ENCODE data around the gene ISCA2.

The ISCA2 gene

GRCh38 chr14:74483321-74483720 is 10.2 kb upstream of the ISCA2 start:
- no peak for DNase-seq

GRCh38 chr14:74486164-74486563 is 7.4 kb upstream of the ISCA2 start:
- DNase-seq = no peak

- DNase-seq = no peak
Observed at GRCh38 chr14:74488786-74489397, 4.7 kb upstream of the ISCA2 start.

DNA sequence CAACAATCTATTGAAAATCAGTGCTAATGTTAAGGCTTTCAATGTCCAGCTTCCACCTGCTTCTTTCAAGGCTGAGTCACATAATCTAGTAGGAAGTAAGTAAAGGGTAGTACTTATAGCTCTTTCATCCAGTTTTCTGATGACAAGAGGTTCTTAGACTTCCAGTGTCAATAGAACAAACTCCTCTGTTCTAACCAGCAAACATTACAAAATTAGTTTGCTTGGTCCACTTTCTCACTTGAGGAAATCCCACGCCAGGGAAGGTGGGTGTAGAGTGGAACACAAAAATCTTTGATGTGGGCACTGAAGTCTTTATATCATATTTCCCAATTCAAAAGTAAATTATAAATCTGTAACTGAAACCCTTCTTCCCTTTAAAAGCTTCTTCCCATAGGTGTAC is 3.1 kb upstream of the ISCA2 start:
- DNase-seq = no peak

- no peak for DNase-seq
Observed at GRCh38 chr14:74491956-74492775, 1.4 kb upstream of the ISCA2 start.

DNA sequence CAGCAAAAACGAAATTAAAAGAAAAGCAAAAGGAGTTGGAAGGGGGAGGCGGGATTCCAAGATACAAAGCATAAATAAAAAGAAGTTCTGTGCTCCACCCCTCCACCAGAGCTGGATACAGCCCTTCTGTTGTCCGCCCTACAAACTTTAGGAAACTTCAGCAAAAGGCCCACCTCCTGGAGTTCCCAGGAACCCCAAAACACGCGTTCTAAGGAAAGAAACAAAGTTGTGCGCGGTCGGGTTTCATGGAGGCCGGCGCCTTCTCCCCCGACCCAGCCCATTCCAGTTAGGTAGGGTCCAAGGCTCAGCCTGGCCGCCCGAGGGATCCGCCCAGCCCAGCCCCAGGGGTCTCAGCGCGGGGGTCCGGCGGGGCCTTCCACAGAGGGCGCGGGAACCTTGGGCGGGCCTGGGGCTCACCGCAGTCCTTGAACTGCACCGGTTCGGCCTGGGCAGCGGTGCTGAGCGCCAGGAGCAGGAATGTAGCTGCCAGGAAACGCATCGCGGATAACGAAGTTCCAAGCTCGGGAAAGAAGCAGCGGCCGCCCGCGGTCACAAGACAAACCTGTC is 706 bp upstream of the ISCA2 start, which contains the start of gene NPC2:
Gene NPC2, minus strand, starts transcription at position 530 of the 567 bp plus-strand sequence. Its CDS starts 31 bp downstream, at position 499.
- DNase-seq = no peak

DNA sequence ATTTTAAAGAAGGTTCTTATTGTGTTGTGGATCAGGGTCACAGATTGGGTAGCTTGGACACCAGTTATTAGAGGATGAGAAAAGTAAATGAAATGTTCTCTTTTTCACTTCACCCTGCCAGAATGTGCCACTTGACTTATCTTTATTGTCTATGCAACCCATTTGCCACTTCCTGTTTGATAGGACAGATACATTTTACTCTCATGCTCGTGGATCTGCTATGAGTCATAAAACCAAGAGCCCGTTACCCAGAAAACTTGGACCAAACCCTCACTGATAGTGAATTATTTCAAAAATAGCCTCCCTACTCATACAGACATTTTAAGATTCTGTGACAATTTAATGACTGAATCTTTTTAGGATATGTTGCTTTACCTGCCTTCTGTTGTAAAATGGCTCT is 1.8 kb downstream of the ISCA2 start:
- no peak for DNase-seq

- no peak for DNase-seq
Observed at GRCh38 chr14:74500417-74501134, 7.0 kb downstream of the ISCA2 start.

- DNase-seq = peak; percentile 52
Observed at GRCh38 chr14:74501135-74501614, 7.6 kb downstream of the ISCA2 start.

GRCh38 chr14:74501691-74502090 is 8.1 kb downstream of the ISCA2 start:
- no peak for DNase-seq

DNA sequence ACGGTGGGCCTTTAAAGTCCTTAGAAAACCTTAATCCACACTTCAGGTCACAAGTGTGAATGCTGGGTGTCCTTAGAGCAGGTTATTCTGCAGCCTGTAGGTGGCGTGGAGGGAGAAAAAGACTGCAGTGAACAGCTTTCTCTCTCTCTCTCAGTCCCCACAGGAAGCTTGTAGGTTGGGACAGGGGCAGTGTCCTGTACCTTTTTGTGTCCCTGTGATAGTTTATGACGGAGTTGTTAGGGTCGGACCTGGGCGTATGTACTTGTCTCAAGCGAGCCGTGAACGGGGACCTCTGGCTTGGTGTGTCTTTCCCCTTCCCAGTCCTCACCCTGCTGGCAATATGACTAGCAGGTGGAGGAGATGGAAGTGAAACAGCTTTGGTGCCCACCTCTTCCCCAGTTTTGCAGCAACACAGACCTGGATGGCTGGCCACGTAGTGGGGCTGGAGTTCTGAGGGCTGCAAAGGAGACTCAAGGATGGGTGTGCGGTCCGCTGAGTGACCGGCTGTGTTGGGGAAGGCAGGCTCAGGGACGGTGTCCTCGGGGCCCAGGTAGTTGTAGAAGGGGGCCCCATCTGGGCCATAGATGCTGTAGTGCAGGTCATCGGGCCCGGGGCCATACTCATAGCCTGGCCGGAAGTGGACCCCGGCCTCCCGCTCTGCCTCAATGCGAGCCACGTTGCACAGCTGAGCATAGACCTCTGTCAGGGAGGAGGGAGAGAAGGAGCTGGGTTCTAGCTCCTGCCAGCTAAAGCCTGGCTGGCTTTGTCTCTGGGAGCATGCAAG is 8.9 kb downstream of the ISCA2 start:
- peak; percentile 18 for DNase-seq

- DNase-seq = no peak
Observed at GRCh38 chr14:74503291-74503937, 9.8 kb downstream of the ISCA2 start.

GRCh38 chr14:74503938-74504335 is 10.4 kb downstream of the ISCA2 start:
- no peak for DNase-seq

GRCh38 chr14:74504412-74504811 is 10.8 kb downstream of the ISCA2 start:
- DNase-seq = no peak

- no peak for DNase-seq
Observed at GRCh38 chr14:74504874-74505720, 11.5 kb downstream of the ISCA2 start.

DNA sequence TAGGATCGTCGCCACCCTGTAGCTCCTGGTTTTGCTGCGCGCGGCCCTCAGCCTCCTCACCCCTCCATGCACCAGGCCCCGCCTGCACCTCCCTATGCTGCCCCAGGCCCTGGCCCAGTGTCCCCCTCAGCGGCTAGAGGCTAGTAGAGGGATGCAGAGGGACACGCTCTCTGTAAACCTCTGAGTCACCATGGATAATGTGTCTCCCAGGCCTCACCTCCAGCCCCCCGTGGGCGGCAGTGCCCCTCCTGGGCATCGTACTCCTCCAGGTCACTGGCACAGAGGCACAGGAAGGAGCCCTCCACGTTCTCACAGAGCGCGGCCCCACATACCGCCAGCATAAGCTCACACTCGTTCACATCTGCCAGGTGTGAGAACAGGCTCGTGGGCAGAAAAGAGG is 12.3 kb downstream of the ISCA2 start:
- no peak for DNase-seq

- no peak for DNase-seq
Observed at GRCh38 chr14:74506411-74506851, 12.9 kb downstream of the ISCA2 start.

- DNase-seq = no peak
Observed at GRCh38 chr14:74507085-74507484, 13.5 kb downstream of the ISCA2 start.

- no peak for DNase-seq
Observed at GRCh38 chr14:74507840-74508239, 14.3 kb downstream of the ISCA2 start.

DNA sequence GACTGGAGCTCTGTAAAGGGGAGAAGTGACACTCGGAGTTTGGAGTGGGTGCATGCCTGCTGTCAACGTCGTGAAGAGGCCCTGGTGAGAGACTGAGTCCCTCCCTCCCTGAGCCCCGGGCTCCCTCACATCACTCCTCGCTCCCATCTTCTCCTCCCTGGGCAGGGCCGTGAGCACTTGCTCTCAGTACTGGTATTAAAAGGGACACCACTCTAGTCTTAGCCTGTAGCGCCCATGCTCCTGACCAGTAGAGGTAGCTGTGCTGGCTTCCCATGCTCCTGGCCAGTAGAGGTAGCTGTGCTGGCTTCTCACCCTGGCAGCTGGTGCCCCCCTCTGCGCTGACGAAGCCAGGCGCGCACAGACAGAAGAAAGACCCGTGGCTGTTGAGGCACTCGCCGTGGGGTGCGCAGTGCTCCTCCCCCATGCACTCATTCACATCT is 14.7 kb downstream of the ISCA2 start:
- DNase-seq = no peak
